OCI-LY3 (cell line): Measurements from ENCODE around the gene KIAA0930.

ENCODE experiments used
- EZH2phosphoT487 ChIP-seq: fragments of 200-600 bp; shearing (Covaris generic); IDR thresholded peaks from 2 replicates; pipeline ENCODE4 v1.6.1; 2018; ENCODE audit warnings: antibody characterized with exemption, mixed run types, low read depth
- TF ChIP-seq, protein P1 (sequence below): fragments of 200-600, 300-600 bp; sonication (generic); IDR thresholded peaks from 2 replicates; pipeline ENCODE4 v1.5.1; 2014; ENCODE audit warnings: antibody characterized with exemption, low read length, low read depth

DNA sequence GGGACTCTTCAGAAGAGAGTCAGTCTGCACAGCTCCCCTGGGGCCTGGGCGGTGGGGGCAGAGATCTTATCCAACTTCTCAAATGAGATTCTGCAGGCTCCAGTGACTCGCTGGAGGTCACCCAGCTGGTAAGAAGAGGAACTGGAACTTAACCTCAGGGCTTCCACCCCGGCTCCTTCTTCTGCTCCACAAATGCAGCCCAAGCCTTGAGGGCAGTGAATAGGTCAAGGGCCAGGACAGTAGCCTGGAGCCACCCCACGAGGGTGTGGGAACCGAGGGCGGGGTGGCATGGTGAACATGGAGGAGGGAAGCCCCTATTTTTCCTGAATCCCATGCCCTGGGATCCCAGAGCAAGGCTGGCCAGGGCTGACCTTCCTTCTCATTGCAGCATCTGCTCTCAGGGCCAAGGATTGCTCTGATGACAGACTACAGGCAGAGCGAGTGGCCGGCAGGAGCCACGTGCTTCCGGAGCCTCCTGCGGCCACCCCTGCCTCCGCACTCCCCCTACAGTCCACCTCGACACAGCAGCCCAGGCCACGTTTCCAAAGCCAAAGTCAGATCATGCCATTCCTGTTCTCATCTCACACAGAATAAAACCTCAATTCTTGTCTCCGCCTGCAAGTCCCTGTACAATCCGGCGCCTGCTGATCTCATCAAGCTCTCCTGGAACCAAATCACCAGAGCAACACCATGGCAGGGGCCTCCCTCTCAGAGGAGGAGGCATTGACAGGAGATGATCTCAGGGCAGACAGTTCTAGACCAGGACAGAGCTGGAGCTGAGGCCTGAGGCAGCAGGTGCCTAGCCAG is 23.0 kb upstream of the KIAA0930 start:
- TF ChIP-seq, protein P1, sequence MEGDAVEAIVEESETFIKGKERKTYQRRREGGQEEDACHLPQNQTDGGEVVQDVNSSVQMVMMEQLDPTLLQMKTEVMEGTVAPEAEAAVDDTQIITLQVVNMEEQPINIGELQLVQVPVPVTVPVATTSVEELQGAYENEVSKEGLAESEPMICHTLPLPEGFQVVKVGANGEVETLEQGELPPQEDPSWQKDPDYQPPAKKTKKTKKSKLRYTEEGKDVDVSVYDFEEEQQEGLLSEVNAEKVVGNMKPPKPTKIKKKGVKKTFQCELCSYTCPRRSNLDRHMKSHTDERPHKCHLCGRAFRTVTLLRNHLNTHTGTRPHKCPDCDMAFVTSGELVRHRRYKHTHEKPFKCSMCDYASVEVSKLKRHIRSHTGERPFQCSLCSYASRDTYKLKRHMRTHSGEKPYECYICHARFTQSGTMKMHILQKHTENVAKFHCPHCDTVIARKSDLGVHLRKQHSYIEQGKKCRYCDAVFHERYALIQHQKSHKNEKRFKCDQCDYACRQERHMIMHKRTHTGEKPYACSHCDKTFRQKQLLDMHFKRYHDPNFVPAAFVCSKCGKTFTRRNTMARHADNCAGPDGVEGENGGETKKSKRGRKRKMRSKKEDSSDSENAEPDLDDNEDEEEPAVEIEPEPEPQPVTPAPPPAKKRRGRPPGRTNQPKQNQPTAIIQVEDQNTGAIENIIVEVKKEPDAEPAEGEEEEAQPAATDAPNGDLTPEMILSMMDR = peak; percentile 67
- no peak for TF ChIP-seq EZH2phosphoT487
